ENCODE measurements around the gene ADCY4. TPM values are rescaled to one million over a fixed set of nuclear protein-coding genes. Genes with fewer than 3 reads are reported as not detected.

Gene ADCY4
- total RNA-seq, 1 donor, result 1.2 TPM

GRCh38 chr14:24370748-24371147 is 35.9 kb upstream of the ADCY4 start:
- H3K4me3 ChIP-seq (ENCODE audit: low read depth, low read length), result peak overlapping the region; percentile 44
- TF ChIP-seq CTCF (IDR thresholded peaks at IDR 0.05; ENCODE audit: insufficient read depth, low read length), result no peak
- peak; percentile 40 for DNase-seq (ENCODE audit: low read depth)

GRCh38 chr14:24369907-24370687 is 35.2 kb upstream of the ADCY4 start:
- H3K4me3 ChIP-seq (ENCODE audit: low read depth, low read length), result peak overlapping the region; percentile 44
- no peak for TF ChIP-seq CTCF (IDR thresholded peaks at IDR 0.05; ENCODE audit: insufficient read depth, low read length)
- no peak for DNase-seq (ENCODE audit: low read depth)

GRCh38 chr14:24369463-24369862 is 34.6 kb upstream of the ADCY4 start:
- no peak for TF ChIP-seq CTCF (IDR thresholded peaks at IDR 0.05; ENCODE audit: insufficient read depth, low read length)
- peak overlapping the region; percentile 88 for H3K4me3 ChIP-seq (ENCODE audit: low read depth, low read length)
- no peak for DNase-seq (ENCODE audit: low read depth)

GRCh38 chr14:24368562-24369252 is 33.8 kb upstream of the ADCY4 start:
- peak; percentile 75 for DNase-seq (ENCODE audit: low read depth)
- no peak for TF ChIP-seq CTCF (IDR thresholded peaks at IDR 0.05; ENCODE audit: insufficient read depth, low read length)
- H3K4me3 ChIP-seq (ENCODE audit: low read depth, low read length), result peak overlapping the region; percentile 88

GRCh38 chr14:24368212-24368561 is 33.3 kb upstream of the ADCY4 start:
- no peak for DNase-seq (ENCODE audit: low read depth)
- peak overlapping the region; percentile 88 for H3K4me3 ChIP-seq (ENCODE audit: low read depth, low read length)
- TF ChIP-seq CTCF (IDR thresholded peaks at IDR 0.05; ENCODE audit: insufficient read depth, low read length), result no peak

- TF ChIP-seq CTCF (IDR thresholded peaks at IDR 0.05; ENCODE audit: insufficient read depth, low read length), result no peak
- peak within 1 kb of the TSS; percentile 88 for H3K4me3 ChIP-seq (ENCODE audit: low read depth, low read length)
- peak; percentile 99 for DNase-seq (ENCODE audit: low read depth)
Measured at GRCh38 chr14:24367514-24368211, 32.8 kb upstream of the ADCY4 start, which contains the start of gene NFATC4. Gene NFATC4 (plus strand): TSS chr14:24368184. CDS start chr14:24368341, 157 bp downstream.
